ENCODE measurements around the gene FAM216B. TPM values are rescaled to one million over a fixed set of nuclear protein-coding genes. Genes with fewer than 3 reads are reported as not detected.

FAM216B gene
- total and polyA plus RNA-seq, 9 of the 15 experiments (the other 6 are each of a cell fraction or from before 2014, with no cell fraction given): not detected

DNA sequence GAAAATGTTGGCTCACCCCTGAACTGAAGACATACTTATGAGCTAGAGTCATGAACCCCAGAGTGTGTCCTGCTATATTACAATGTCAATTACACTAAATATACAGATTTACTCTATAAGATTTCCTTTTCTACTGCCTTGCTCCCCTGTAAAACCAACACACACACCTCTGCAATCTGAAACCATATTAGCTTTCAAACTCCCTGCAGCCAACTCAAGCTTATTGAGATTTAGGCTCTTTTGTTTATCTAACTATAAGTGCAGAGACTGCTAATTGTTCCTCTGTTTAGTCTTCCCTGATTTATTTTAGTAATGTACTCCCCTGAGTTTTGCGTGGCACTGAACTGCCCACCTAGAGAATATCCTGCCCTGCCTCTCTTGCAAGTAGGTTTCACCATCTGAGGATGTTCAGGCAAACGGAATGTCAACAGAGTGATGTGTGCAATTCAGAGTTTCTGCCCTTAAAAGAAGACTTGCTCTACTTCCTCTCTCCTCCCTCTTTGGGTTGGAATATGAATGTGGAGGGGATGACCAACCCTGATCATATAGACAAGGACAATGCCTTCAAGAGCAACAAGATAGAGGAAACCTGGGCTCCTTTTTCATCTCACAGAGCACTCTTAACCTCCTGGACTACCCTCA lies 22.3 kb downstream of the FAM216B start:
- in situ Hi-C loops (cut with MboI): no loop called here
- BruUV-seq (replicated peaks): no TSS peak
- no peaks in the 10 kb centered on the region for H4K20me1 ChIP-seq (replicated peaks; ENCODE audit: control insufficient read depth, insufficient read depth, low read length)
- H3K4me3 ChIP-seq: no peak overlapping the region
- H3K27me3 ChIP-seq (ENCODE audit: control insufficient read depth in 2 of 2, insufficient read depth in 2 of 2, low read length in 2 of 2): no peaks in the 10 kb centered on the region
- ATAC-seq: no peak
- no peak for DNase-seq (ENCODE audit: extremely low read depth in 1 of 4, low spot score in 3 of 4)
- TF ChIP-seq ZBED1 (IDR thresholded peaks at IDR 0.05) (no peak), RB1 (IDR thresholded peaks at IDR 0.05; ENCODE audit: low read depth) (no peak)
- H3K4me1 ChIP-seq (replicated peaks in 1 of 2; ENCODE audit: control insufficient read depth in 2 of 2, insufficient read depth in 2 of 2, low read length in 2 of 2): no peaks in the 10 kb centered on the region
- no peak for FAIRE-seq
- 0% methylated on average over 2 of the region's 2 CpGs for WGBS (ENCODE audit: insufficient coverage, low coverage, missing lambda C conversion rate)
- H3K9me3 ChIP-seq (replicated peaks; ENCODE audit: control insufficient read depth, insufficient read depth, low read depth, low read length): no peaks in the 10 kb centered on the region
- no peaks in the 10 kb centered on the region for H3K36me3 ChIP-seq (ENCODE audit: control insufficient read depth, insufficient read depth, low read length)
- H3K79me2 ChIP-seq (ENCODE audit: control insufficient read depth, insufficient read depth, low read length): no peaks in the 10 kb centered on the region
- no peak overlapping the region for H3K27ac ChIP-seq (ENCODE audit: extremely low read depth, low read depth, low read length)
- ChIA-PET CTCF (ENCODE audit: low intra/inter-chr PET ratio) (no interaction called here), POLR2A (no interaction called here)
- H3K9me1 ChIP-seq (ENCODE audit: control insufficient read depth, insufficient read depth, low read length): no peaks in the 10 kb centered on the region
- H3K9ac ChIP-seq (ENCODE audit: insufficient read depth in 1 of 2, low read depth in 2 of 2, low read length in 2 of 2): no peak overlapping the region
- H3K4me2 ChIP-seq (ENCODE audit: insufficient read depth, low read length): no peak overlapping the region
- no peak overlapping the region for H2AFZ ChIP-seq (ENCODE audit: low read depth, low read length)
- intact Hi-C loops (cut with micrococcal nuclease): no loop called here

DNA sequence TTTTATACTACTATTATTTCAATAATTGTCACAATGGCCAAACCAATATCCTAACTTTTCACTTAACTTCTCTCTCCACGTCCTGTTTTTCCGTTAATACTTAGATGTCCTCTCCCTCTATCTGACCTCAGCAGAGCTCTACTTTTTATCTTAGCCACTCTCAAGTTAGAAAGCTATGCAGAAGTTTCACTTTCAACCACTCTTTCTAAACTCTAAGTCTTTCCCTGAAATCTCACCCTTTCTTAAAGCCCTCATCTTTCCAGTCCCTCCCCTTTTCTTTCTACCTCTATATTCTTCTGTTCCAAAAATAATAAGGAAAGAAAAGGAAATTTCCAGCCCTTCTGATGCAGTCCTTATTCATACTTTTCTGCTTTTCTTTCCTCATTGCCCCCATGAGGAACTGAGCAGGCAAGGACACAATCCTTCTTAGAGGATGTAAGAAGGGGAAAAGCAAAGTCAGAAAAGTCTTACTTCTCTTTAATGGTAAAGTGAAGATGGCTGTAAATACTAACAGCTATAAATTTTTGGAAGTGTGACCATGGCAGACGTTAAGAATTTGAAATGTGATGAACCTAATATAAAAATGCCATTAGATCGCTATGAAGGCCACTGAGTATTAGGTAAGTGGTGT lies 23.0 kb downstream of the FAM216B start:
- Histone ChIP-seq H3K9me3 (replicated peaks; ENCODE audit: control insufficient read depth, insufficient read depth, low read depth, low read length) (no peaks in the 10 kb centered on the region), H4K20me1 (replicated peaks; ENCODE audit: control insufficient read depth, insufficient read depth, low read length) (no peaks in the 10 kb centered on the region), H2AFZ (ENCODE audit: low read depth, low read length) (no peak overlapping the region), H3K4me2 (ENCODE audit: insufficient read depth, low read length) (no peak overlapping the region), H3K79me2 (ENCODE audit: control insufficient read depth, insufficient read depth, low read length) (no peaks in the 10 kb centered on the region), H3K27ac (ENCODE audit: extremely low read depth, low read depth, low read length) (no peak overlapping the region), H3K9ac (ENCODE audit: insufficient read depth in 1 of 2, low read depth in 2 of 2, low read length in 2 of 2) (no peak overlapping the region), H3K4me3 (no peak overlapping the region), H3K9me1 (ENCODE audit: control insufficient read depth, insufficient read depth, low read length) (no peaks in the 10 kb centered on the region), H3K4me1 (replicated peaks in 1 of 2; ENCODE audit: control insufficient read depth in 2 of 2, insufficient read depth in 2 of 2, low read length in 2 of 2) (no peaks in the 10 kb centered on the region), H3K27me3 (ENCODE audit: control insufficient read depth in 2 of 2, insufficient read depth in 2 of 2, low read length in 2 of 2) (no peaks in the 10 kb centered on the region), H3K36me3 (ENCODE audit: control insufficient read depth, insufficient read depth, low read length) (no peaks in the 10 kb centered on the region)
- DNase-seq (ENCODE audit: extremely low read depth in 1 of 4, low spot score in 3 of 4) (no peak), ATAC-seq (no peak), FAIRE-seq (no peak)
- ChIA-PET POLR2A (no interaction called here), CTCF (ENCODE audit: low intra/inter-chr PET ratio) (no interaction called here)
- WGBS (ENCODE audit: insufficient coverage, low coverage, missing lambda C conversion rate): 0% methylated on average over 4 of the region's 4 CpGs
- intact Hi-C loops (cut with micrococcal nuclease) (no loop called here), in situ Hi-C loops (cut with MboI) (no loop called here)
- TF ChIP-seq, protein P1, sequence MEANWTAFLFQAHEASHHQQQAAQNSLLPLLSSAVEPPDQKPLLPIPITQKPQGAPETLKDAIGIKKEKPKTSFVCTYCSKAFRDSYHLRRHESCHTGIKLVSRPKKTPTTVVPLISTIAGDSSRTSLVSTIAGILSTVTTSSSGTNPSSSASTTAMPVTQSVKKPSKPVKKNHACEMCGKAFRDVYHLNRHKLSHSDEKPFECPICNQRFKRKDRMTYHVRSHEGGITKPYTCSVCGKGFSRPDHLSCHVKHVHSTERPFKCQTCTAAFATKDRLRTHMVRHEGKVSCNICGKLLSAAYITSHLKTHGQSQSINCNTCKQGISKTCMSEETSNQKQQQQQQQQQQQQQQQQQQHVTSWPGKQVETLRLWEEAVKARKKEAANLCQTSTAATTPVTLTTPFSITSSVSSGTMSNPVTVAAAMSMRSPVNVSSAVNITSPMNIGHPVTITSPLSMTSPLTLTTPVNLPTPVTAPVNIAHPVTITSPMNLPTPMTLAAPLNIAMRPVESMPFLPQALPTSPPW (CRISPR knock-in tag; IDR thresholded peaks at IDR 0.05): no peak
- TF ChIP-seq NCOA1 (IDR thresholded peaks at IDR 0.05; ENCODE audit: low read depth) (no peak), RFX5 (IDR thresholded peaks at IDR 0.05; ENCODE audit: low read depth, low read length) (no peak)
- BruUV-seq (replicated peaks): no TSS peak

Measured in K562 (cell line).